Activated CD4-positive, alpha-beta T cell treated with anti-CD3 and anti-CD28 coated beads, Interleukin-2, amount 50 U/mL, for 1 hour (primary cell): Measurements from ENCODE around the gene IL23R.

Source experiments
- DNase-seq: peaks from one replicate; pipeline ENCODE4 v3.0.0-alpha.2; 2020

Gene IL23R

DNA sequence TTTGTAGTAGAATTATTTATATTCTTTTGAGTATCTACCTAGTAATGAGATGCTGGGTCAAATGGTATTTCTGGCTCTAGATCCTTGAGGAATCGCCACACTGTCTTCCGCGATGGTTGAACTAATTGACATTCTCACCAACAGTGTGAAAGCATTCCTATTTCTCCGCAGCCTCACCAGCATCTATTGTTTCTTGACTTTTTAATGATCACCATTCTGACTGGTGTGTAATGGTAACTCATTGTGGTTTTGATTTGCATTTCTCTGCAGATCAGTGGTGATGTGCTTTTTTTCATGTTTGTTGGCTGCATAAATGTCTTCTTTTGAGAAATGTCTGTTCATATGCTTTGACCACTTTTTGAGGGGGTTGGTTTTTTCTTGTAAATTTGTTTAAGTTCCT is 15.3 kb upstream of the IL23R start:
- no peak for DNase-seq

GRCh38 chr1:67158401-67158800 is 7.9 kb upstream of the IL23R start:
- DNase-seq, result no peak

GRCh38 chr1:67159233-67159632 is 7.0 kb upstream of the IL23R start:
- DNase-seq, result no peak

GRCh38 chr1:67162954-67163353 is 3.3 kb upstream of the IL23R start:
- no peak for DNase-seq

DNA sequence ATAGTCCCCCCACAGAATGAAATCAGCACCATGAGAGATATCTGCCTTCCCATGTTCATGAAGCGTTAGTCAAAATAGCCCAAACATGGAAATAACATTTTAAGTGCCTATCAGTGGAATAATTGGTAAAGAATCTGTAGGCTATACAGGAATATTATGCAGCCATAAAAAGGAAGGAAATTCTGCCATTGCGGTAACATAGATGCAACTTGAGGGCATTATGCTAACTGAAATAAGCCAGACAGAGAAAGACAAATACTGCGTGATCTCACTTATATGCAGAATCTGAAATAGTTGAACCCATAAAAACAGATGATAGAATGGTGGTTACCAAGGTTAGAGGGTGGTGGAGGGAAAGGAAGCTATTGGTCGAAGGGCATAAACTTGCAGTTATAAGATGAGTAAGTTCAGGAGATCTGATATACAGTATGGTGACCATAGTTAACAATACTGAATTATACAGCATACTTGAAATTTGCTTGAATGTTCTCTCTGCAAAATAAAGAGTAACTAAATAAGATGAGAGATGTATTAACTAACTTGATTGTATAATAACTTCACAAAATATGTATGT is 699 bp upstream of the IL23R start:
- no peak for DNase-seq

- no peak for DNase-seq
Measured at GRCh38 chr1:67169496-67169895, 3.2 kb downstream of the IL23R start.

DNA sequence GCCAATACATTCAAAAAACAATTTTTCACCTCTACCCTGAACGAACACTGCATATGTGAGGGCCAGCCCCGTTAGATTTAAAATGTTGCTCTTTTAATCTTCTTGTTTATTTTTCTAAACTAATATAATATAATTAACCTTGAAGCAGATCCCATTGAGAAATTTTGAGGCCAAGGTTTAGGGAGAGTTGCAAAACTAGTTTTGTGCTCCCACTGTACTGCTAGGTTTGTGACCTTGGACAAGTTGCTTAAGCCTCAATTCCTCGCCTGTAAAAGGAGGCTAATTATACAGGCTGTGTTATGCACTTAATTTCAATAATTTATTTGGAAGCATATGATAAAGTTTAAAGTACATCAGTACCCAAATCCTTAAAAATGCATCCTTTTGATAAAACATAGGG is 3.7 kb downstream of the IL23R start:
- no peak for DNase-seq

DNA sequence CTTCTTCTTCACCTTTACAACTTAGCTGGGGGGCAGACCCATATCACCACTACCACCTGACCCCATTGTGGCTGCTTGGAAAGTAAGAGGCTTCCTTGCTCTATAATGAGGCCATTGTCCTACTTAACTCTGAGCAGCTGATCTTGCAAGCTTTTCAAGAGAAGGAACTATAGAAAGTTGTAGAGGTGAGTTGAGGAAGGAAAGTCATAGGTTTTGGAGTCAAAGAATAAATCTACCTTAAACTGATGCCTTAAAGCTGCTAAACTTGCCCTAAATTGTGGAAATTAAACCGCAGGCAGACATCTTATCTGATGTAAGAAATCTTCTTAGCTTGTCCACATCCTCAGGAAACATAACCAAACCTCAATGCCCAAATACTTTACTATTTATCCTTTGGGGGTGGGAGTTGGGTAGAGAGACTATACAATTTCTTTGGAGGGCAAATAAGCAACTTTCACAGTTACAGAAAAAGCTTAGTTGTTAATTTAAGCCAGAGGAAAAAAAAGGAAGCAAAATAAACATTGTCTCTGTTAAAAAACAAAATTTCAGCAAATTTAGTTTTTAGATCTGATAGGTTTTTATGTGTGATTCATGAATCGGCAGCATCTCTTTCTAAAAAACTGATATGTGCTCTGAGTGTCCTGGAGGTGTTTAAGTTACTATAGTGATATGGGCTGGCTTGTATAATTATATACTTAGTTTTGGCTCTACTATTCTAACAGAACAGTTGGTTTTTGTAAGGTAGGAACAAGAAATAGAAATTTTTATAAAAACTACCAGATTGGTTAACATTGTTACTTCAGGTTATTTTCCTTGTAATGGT is 4.7 kb downstream of the IL23R start:
- no peak for DNase-seq

GRCh38 chr1:67171574-67171955 is 5.3 kb downstream of the IL23R start:
- no peak for DNase-seq

DNA sequence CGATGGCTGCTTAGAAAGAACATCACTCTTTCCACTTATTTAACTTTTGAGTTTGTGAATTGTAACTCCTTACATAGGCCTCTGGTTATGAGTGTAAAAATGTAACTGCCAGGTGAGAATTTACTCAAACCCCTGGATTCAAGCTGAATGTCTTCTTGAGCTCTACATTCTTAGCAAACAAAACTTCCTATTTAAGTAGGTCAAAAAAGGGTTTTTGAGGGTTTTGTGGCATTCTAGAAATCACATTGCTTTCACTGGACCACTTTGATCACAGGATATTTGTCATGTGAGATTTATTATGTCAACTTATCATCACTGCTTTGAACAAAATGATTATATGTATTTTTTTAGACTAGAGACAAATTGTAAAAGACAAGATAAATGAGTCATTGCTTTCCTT is 5.7 kb downstream of the IL23R start:
- DNase-seq, result no peak

GRCh38 chr1:67173988-67174387 is 7.7 kb downstream of the IL23R start:
- DNase-seq, result no peak

GRCh38 chr1:67174716-67175284 is 8.5 kb downstream of the IL23R start:
- DNase-seq, result no peak

- no peak for DNase-seq
Measured at GRCh38 chr1:67175530-67176087, 9.4 kb downstream of the IL23R start.

DNA sequence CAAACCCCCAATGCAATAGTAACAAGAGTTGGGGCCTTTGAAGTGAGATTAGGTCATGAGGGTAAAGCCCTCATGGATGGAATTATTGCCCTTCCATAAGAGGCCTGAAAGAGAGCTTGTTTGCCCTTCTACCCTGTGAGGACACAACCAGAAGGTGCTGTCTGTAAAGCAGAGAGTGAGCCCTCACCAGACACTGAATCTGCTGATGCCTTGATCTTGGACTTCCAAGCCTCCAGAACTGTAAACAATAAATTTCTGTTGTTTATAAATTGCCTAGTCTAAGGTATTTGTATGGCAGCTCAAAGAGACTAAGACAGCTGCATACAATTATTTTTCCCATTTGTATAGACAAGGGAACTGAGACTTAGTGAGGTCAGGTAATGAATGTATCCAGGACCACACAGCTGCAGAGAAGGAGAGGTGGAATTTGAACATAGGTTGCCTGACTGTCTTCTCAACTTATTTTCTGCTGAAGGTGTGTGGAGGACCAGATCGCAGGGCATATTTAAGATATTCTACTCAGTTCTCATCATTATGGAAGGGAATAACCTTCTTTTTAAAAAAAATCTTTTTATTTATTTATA is 18.7 kb downstream of the IL23R start:
- no peak for DNase-seq

GRCh38 chr1:67188137-67188536 is 21.9 kb downstream of the IL23R start:
- DNase-seq, result no peak

DNA sequence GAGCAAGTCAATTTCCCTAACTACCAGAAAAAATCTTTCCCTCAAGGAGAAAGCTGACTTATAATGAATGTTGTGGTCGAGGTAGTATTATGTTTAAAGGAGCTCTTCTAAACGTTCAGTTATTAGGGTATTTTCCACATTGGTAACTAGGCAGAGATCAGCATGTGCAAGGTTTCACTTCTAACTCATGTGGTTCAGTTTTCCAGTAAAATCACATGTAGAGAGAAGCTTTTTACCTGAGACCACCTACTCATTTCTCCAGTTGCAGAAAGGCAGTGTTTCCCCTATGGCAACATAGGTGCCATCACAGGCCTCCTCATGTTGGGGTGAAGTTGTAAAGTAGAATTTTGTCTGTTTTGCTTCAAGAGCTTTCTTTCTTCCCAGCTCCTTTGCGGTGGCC is 23.7 kb downstream of the IL23R start:
- no peak for DNase-seq

- no peak for DNase-seq
Measured at GRCh38 chr1:67190410-67190809, 24.2 kb downstream of the IL23R start.

- DNase-seq, result no peak
Measured at GRCh38 chr1:67190942-67191341, 24.7 kb downstream of the IL23R start.

DNA sequence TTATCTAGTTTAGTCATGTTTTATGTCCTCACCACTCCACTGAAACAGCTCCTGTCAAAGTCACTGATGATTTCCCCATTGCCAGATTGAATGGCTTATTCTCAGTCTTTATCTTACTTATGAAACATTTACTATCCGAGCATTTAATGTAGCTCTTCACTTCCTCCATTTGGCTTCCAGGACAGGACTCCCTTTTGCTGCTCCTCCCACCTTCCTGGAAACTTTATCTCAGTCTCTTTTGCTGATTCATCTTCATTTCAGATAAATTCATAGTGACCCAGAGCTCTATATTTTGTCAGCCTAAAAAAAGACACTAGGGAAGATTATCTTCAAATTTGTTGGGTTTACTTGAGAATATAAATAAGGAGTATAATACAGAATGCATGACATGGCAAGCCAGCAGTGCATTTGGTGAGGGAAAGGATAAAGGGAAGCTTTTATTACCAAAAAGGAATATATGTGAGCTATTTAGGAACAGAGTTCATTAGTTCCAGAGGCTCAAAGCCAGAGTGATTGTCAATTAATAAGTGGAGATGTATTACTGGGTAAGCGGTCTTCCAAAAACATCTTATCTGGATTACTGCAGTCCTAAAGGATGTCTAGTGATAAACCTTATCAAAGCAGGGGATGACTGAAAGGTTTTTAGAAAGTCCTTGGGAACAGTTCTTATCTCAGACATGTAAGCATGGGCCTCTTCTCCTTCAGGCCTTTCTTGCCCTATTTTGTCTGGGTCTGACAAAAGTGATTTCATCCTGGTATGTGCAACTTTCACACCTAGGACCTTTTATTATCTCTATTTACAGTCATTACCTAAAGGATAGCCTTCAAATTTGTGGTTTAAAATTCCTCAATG is 25.6 kb downstream of the IL23R start:
- no peak for DNase-seq

GRCh38 chr1:67192902-67193301 is 26.6 kb downstream of the IL23R start:
- DNase-seq, result no peak

DNA sequence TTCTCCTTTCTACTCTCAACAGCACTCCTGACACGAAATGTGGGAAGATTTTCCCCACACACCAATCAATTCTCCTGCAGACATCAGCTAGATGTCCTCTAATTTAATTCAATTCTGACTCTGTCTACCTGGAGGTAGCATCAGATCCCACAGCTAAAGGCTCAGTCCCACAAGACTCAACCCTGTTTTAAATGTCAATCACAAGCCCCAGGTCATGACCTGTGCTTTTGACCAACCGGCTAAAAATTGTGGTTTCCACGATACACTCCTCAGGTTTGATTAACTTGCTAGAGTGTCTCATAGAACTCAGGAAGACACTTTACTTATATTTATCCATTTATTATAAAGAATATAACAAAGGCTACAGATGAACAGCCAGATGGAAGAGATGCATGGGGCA is 27.4 kb downstream of the IL23R start:
- DNase-seq, result no peak

- DNase-seq, result no peak
Measured at GRCh38 chr1:67194209-67194863, 28.1 kb downstream of the IL23R start.
